DOHH2 (cell line): ENCODE results near the gene FNDC3B.

Experiments used
- CTCF ChIP-seq: fragments of 200-600 bp; sonication (generic); IDR thresholded peaks from one replicate; pipeline ENCODE4 v1.5.1; 2014; ENCODE audit warnings: antibody characterized with exemption, mild to moderate bottlenecking, low read depth, low read length; ENCODE audit not compliant: poor library complexity, severe bottlenecking
- EZH2phosphoT487 ChIP-seq: fragments of 200-600 bp; sonication (generic); IDR thresholded peaks from 2 replicates; pipeline ENCODE4 v1.6.1; 2017; ENCODE audit warnings: borderline replicate concordance, mild to moderate bottlenecking, antibody characterized with exemption, low read length, moderate library complexity, mixed read lengths

- TF ChIP-seq CTCF, result no peak
- no peak for TF ChIP-seq EZH2phosphoT487
Observed at GRCh38 chr3:172334671-172335207, 295.4 kb downstream of the FNDC3B start.
